T-helper 1 cell (primary cell): Measurements from ENCODE around the gene SLC66A1.

Source experiments
- DNase-seq, 5 donors: peaks; one replicate each; pipeline ENCODE4 v3.0.0-alpha.2; 2012 to 2020

The SLC66A1 gene

DNA sequence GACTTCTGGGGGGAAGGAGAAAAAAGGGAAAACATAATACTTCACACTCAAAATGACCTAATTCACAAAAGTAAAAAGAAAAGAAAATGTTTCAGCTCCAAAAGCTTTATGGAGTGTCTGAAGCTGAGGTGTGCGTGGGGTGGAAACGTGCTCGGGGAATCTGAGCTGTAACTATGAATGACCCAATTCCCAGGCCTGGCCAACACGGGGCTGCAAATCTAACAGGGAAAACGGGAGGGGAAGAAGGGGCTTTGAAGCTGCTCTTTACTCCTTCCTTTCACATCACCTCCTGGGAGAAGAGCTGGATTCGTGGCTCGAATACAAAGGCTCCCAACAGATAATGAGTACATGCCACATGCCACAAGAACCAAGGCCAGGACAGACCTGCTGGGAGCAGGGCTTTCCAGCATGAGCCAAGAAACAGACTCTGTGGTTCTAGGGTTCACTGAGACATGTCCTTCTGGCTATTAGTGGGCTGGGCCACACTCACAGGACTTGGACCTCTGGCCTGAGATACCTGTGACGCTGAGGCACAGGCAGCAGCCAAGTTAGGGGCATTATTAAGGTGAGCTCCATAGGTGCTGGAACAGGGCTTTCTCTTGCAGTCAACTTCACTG is 51.5 kb downstream of the SLC66A1 start:
- DNase-seq: no peak

- no peak for DNase-seq
Observed at GRCh38 chr1:19365721-19366120, 53.6 kb downstream of the SLC66A1 start.

DNA sequence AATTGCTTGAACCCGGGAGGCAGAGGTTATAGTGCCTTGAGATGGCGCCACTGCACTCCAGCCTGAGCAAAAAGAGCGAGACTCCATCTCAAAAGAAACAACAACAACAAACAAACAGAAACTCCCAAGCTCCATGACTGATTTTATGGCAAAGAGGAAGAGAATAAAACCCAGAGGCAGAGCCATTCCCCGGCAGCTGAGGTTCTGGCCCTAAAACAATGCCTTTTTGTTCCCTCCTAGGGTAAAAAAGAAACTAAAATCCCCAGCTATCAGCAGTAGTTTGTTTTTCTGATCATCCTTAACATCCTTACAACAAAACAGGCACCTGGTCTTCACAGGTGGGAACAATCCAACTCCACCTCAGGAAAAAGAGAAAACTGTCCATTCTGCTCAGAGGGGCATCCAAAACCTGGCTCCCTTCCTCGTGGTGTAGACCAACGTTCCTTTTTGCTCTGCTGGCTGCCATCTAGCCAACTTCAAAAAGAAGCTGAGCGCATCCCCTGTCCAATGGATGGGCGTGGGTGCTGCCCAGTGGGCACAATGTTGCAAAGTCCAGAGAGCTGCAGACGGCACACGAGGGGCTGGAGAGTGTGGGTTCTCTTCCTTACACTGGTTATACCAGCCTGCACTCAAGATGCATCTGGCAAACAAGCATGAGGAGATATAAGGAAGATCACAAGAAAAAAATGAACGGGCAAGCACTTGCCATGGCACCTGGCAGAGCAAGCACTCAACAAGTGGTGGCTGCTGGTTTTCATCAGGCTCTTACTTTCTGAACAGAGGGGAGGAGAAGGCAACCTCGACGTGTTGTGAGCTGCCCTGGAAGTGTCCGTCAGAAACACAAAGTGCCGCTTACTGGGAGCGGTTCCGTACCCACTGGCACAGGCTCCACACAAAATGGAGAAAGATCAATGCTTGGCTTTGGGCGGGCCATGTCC is 54.7 kb downstream of the SLC66A1 start:
- no peak for DNase-seq

- no peak for DNase-seq
Observed at GRCh38 chr1:19367584-19368041, 55.5 kb downstream of the SLC66A1 start.

DNA sequence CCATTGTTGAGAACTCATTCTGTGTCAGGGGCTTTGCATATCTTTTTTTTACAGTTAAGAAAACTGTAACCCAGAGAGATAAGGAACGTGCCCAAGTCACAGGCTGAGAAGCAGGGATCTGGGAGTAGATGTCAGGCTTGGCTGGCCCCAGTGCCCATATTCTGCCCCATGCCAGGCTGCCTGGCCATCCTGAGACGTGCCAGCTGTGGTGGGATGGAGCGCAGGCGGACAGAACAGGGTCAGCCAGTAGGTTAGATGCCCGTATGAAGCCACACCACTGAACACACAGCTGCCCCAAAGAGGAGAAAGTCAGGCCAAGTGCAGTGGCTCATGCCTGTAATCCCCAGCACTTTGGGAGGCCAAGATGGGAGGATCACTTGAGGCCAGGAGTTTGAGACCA is 55.9 kb downstream of the SLC66A1 start:
- no peak for DNase-seq

- no peak for DNase-seq
Observed at GRCh38 chr1:19368964-19369363, 56.8 kb downstream of the SLC66A1 start.

DNA sequence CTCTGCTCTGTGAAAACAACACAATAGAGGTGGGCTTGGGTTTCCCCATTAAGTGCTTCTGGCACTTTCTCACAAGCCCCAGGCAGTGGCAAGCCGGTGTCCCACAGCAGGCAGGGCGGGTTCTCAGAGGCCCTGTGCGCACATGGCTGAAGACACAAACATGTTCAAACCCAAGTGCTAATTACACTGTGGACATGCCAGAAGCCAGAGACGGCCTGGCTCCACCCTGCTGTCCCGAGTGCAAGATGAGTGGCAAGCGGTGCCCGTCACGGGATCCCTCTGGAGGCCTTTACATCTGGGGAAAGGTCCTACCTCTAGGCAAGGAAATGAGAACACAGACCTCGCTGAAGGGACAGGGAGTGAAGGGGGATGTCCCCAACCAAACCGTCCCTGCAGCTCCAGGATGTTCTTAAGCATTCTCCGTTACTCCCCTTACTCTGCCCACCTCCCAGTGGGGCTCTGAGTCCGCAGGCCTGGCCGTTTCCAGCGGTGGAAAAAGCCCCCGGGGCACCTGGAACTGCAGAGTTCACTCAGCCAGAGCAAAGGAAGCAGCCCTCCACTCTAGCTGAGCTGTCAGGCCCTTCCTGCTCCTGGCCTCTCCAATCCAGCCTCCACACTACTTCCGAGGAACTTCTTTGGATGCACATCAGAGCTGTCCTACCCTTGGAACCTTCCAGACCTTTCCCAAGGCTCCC is 57.4 kb downstream of the SLC66A1 start:
- no peak for DNase-seq

DNA sequence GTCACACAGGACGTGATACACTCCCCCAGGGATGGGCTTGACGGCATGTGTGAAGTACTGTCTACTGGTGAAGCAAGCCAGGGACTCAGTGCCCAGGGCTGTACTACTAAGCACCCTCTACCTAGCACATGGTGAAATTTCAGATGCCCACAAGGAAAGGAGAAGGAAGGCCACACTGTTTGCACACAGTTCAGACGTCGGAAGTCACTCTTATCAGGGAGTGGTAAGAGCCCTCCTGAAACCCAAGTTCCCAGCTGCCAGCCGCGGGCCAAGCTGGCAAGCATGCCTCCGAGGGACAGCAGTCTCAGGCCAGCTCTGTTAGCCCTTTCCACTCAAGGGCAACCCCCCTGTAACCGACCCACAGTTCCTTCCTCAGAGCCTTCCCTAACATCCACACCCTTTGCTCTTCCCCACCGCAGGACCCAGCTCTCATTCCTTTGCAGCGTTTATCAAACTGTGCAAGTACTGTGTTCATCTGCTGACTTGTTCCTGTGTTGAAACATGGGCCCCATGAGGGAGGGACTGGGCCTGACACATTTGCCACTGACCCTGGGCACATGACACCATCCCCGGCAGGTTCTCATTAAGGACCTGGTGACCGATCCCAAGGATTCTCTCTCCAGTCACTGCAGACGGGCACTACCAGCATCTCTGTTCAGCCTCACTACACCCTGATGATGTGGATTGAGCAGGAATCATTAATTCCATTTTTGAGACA is 58.5 kb downstream of the SLC66A1 start:
- DNase-seq: no peak

- no peak for DNase-seq
Observed at GRCh38 chr1:19371226-19372135, 59.4 kb downstream of the SLC66A1 start.

DNA sequence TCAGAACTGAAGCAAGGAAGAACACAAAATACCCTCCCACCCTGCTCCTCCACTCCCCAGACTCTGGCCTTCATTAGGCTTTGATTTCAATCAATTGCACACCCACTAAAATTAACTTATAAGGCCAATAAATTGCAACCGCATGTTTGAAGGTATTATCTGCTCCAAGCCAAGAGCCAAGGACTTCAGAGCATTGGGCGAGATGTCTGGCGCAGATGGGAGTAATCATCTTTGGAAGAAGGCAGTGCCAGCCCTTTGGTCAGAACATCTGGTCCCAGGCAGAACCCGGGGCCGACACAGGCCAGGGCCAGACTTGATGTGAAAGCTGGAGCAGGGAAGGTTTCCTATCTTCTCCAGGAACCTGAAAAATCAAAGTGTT is 60.0 kb downstream of the SLC66A1 start:
- no peak for DNase-seq

- DNase-seq: no peak
Observed at GRCh38 chr1:19372602-19373001, 60.5 kb downstream of the SLC66A1 start.

GRCh38 chr1:19373211-19374082 is 61.3 kb downstream of the SLC66A1 start:
- no peak for DNase-seq

DNA sequence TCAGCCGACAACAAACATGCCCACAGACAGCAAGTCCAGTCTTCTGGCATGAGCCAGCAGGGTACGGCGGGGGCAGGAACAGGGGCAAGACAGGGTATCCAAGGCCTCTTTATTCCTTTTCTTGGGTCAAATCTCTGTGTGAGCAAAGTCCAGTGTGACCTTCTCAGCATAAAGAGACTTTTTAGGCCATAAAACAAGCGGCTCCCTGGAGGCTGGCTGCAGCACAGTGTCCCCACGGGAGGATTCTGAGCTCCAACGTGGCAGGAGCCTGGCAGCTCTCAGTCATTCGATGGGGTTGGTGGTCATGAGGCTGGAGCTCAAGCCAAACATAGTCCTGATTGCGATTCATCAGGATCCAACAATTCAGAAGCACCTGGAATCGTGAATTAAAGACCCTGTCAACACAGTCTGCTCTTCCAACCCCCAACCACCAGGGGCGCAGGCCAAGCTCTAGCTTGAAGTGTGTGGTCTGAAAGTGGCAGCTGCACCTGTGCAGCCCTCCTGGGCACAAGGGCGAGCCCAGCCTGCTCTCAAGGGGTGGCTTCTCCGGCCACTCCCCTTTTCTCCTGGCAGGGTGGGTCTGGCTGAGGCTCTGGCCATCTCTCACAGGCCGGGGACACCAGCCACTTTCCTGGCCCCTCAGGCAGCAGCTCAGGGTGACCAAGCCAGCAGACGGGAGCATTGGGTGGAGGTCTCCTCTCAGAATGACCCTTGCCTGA is 62.1 kb downstream of the SLC66A1 start:
- no peak for DNase-seq

GRCh38 chr1:19374926-19375325 is 62.8 kb downstream of the SLC66A1 start:
- DNase-seq: no peak

- no peak for DNase-seq
Observed at GRCh38 chr1:19375631-19376400, 63.7 kb downstream of the SLC66A1 start.

DNA sequence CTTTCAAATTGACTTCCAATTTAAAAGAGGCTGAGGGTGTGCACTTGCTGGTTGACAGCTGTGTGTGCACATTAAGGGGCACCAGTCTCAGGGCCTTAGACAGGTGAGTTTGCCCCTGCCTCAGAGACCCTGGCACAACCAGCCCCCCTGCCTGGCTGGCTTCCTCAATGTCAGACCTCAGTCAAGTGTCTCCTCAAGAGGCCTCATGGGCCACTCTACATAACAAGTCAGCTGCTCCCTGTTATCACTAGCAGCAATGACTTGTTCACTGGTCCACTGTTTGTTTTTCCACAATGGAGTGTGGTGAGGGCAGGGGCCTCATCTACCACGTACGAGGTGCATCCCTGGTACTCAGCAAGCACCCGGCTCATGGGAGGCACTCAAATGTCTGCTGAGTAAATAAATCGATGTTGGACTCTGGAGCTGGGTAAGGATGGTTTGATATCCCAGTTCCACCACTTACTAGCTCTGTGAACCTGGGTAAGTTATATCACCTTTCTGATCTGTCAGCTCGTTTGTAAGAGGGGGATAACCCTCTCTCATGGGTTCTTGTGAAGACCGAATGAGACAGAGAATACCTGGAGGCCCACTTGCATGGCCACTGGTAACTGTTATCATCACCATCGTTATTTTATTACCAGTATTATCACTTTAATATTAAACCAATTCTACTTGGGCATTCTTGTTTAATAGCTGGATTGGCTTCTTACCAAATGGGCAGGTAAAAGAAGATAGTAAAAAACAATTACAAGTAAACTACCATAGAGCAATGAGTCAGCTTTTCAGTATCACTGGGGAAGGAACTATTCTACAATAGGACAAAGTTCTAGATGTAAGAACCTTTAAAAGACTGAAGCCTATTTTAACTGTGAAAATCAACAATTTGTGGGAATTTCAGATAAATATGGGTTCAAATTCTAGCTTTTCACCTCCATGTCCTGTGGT is 64.6 kb downstream of the SLC66A1 start:
- no peak for DNase-seq

GRCh38 chr1:19377812-19378718 is 65.9 kb downstream of the SLC66A1 start:
- peak in 1 of 5 donors; percentile 24 for DNase-seq
